Umbilical cord (tissue), 2 donors: ENCODE measurements around the gene TRAF2. TPM values are rescaled to one million over a fixed set of nuclear protein-coding genes. Genes with fewer than 3 reads are reported as not detected.

Experiments used
- DNase-seq: peaks from one replicate; pipeline ENCODE4 v3.0.0-alpha.2; 2015; ENCODE audit warnings: low spot score
- total RNA-seq: library from RNA; depleted of rRNA; stranded (reverse); fragments of >200 nt; gene quantifications from one replicate; pipeline ENCODE4 v1.2.3, GENCODE V29; 2014; ENCODE audit warnings: low replicate concordance; ENCODE audit not compliant: insufficient read depth

TRAF2 gene
- total RNA-seq, 1 donor from 2014 or later = 5.1 TPM

DNA sequence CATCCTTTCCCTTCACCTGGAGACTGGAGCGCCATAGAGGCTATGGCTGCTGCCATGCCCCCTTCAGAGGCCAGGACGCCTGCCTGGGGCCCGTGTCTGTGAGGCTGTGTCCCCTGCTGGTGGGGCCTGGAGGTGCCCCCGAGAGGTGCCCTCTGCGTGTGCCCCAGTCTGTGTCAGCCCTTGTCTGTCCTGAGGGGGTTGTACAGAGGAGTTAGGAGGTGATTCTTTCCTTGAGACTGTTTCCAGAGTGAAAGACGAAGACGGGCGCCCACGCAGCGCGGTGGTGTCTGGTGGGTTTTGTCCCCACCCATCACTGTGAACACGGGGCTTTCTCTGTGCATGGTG is 24.6 kb downstream of the TRAF2 start:
- DNase-seq = no peak

DNA sequence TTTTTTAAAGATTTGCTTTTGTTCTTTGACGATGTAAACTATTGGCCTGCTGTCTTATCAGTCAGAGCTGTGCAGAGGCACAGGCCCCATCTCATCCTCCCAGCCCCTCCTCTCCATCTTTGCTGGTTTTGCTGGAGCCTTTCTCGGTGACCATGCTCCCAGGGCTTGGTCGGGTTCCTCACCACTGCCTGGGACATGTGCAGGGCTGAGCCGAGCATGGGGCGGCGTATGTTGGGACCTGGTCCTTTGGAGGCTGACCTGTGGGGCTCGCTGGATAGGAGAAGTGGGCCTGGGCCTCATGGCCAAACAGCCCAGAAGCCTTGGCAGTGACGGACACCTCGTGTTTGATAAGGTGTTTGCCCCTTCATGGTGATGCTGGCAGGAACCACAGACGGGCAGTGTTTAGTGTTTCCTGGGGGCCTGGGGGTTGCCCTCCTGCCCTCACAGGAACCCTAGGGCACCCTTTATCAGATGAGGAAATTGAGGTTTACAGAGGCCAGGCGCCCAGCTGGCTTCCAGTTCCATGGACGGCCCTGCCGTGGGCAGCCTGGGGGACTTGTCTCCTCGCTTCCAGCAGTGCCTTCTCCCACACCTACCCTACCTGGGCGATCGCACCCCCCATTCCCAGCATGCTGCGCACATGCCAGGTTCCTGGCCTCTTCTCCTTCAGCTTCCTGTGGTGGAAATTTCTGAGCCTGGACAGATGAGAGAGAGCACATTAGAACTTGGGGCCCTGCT is 27.6 kb downstream of the TRAF2 start:
- no peak for DNase-seq

DNA sequence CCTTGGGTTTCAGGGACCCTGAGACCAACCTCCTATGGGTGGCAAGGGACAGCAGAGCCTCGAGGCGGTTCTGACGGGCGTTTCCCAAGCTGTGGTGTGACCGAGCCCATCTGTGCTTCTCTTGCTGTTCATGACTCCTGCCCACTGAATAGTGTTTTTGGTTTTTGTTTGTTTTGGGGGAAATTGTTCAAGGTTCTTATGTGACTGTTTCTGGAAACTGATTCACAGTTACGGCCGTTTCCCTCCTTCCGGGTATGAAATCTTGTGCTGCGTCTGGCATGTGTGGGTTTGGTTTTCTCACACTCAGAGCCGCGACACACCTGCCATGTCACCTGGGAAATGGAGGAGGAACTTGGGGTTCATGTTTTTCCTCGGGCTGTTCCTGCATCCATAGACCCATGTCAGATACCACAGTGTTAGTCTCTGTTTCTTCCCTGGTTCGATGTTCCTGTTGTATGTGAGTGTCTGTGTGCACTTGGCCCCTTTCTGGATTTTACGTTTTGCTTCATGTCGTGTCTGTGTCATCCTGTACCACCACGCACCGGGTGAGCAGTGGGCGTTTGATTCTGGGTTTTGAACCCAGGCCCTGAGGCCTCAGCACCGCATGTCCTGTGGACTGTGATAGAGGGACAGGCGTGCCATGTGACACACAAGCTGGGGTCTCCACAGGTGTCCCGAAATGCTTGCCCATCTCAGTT is 29.5 kb downstream of the TRAF2 start:
- DNase-seq = no peak

DNA sequence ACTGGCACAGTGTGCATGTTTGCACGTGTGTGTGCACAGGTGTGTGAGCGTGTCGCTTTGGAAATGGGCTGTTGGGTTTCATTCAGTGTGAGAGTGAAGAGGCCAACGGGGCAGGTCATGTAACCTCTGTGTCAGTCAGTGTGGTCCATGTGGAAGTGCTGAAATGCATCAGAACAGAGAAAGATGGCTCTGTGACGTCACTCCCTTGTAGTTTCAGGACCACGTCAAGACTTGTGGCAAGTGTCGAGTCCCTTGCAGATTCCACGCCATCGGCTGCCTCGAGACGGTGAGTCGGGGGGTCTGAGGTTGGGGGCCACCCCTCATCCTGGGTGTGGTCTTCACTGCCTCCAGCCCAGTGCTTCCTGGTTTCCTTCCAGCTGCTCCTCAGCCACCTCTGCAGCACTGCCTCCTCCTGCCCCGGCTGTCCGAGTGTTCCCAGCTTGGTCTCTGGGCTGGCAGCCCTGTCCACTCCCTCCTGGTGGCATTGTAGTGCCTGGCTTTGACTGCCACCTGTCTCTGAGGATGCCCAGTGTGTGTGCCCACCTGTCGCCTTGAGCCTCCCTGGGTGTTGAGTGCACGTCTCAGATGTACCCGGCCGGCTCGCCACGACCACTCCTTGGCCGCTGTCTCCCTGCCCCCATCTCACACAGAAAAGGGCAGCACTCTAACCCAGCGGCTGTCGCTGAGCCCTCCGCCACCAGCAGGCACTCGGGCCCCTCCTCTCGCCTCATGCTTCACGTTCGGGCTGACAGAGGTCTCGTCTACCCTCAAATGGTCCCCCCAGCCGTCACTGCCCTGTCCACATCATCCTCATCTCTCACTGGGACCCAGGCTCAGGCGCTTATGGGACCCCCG is 30.2 kb downstream of the TRAF2 start:
- no peak for DNase-seq

DNA sequence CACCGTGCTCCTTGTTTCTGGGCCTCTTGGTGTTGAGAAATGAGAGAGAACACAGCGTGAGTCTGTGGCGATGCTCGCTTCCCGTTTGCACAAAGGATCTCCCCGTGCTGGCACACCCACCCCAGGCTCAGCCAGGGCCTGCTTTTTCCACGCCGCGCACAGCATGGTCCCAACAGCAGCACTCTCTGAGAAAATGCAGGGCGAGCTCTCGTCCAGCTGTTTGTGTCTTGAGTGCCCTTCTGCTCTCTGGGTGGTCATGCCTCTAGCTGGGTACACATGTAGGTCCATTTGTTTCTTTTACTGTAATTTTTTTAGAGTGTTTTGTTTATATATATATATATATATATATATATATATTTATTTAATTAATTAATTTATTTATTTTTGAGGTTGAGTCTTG is 31.6 kb downstream of the TRAF2 start:
- no peak for DNase-seq

DNA sequence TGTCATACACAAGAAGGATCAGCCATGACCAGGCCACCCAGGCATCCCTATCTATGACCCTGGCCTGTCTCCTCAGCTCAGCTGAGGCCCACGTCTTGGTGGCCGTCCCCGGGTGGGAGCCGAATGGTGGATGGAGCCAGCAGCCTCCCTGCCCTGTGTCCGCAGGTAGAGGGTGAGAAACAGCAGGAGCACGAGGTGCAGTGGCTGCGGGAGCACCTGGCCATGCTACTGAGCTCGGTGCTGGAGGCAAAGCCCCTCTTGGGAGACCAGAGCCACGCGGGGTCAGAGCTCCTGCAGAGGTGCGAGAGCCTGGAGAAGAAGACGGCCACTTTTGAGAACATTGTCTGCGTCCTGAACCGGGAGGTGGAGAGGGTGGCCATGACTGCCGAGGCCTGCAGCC is 33.8 kb downstream of the TRAF2 start:
- DNase-seq = no peak

DNA sequence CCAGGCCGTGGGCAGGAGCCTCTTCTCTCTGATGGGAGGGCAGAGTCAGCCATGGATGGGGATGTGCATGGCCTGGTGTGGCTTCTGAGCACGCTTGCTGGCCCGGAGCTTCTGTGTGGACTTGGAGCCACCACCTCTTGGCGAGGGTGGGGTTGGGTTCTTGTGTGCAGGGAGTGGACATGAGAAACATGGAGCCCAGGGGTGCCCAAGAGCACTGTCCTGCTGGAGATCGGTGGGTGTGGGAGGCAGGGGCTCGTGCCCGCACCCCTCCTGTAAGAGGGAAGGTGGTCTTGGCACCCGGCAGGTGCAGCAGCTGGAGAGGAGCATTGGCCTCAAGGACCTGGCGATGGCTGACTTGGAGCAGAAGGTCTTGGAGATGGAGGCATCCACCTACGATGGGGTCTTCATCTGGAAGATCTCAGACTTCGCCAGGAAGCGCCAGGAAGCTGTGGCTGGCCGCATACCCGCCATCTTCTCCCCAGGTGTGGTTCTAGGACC is 34.5 kb downstream of the TRAF2 start:
- no peak for DNase-seq

DNA sequence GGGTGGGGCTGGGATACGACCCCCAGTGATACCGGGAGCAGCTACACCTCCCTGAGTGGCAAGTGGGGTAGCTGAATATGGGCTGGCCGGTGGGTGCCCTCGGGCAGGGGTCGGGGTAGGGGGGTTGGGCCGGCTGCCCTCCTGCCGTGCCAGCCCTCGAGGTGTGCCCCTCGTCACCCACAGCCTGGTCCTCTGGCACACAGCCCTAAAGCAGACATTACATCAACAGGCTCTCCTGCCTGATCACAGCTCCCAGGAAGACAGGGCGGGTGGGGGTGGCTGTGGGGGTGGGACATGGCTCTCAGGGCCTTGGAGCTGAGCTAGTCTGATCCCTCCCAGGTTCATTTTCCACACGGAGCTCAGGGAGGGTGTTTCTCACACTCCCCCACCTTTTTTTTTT is 35.0 kb downstream of the TRAF2 start:
- DNase-seq = no peak

DNA sequence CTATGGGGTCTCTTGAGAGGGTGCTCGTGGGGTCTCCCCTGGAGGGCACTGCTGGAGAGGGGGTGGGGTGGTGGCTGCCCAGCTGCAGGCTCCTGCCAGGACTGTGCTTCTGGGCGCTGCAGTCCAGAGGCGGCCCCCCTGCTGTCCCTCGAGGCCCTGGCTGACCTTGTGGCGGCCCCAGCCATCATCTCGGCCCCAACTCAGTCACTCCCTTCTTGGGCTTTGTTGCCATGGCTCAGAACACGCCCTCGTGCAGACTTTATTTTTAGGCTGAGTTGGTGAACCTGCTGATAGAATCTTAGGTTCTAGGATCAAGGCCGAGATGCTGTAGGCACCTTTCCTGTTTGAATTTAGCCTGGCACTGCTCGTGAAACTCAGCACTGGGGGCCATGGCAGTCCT is 35.4 kb downstream of the TRAF2 start:
- no peak for DNase-seq

DNA sequence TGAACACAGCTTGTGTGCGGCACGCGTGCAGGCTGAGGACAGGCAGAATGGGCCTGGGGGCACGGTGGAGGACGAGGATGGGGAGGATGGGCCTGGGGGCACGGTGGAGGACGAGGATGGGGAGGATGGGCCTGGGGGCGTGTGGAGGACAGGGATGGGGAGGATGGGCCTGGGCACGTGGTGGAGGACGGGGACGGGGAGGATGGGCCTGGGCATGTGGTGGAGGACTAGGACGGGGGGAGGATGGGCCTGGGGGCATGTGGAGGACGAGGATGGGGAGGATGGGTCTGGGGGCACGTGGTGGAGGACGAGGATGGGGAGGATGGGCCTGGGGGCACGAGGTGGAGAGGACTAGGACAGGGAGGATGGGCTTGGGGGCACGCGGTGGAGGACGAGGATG is 36.2 kb downstream of the TRAF2 start:
- no peak for DNase-seq

DNA sequence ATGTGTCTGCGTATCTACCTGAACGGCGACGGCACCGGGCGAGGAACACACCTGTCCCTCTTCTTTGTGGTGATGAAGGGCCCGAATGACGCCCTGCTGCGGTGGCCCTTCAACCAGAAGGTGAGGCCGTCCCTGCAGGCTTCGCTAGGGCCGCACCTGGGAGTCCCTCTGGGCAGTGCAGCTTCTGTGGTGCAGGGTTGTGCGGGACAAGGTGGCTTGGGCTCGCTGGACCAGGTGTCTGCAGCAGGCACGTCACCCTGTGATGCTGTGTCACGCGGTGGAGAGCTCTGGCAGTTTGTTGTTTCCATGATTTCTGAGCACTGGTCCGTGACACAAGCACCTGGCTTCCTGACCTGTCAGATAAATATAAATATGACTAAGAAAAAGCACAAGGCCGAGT is 37.6 kb downstream of the TRAF2 start:
- no peak for DNase-seq

DNA sequence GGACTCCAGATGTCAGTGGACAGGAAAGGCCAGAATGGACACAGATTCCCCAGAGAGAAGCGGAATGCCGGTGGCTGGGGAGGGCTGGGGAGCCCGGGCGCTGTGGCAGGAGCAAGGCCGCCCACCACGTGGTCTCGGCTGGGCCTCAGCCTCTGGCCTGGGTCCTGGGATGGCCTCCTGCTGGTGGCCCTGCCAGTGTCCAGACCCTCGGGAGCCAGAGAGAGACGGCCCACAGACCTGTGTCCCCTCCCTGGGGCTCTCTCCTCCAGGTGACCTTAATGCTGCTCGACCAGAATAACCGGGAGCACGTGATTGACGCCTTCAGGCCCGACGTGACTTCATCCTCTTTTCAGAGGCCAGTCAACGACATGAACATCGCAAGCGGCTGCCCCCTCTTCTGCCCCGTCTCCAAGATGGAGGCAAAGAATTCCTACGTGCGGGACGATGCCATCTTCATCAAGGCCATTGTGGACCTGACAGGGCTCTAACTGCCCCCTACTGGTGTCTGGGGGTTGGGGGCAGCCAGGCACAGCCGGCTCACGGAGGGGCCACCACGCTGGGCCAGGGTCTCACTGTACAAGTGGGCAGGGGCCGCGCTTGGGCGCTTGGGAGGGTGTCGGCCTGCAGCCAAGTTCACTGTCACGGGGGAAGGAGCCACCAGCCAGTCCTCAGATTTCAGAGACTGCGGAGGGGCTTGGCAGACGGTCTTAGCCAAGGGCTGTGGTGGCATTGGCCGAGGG is 39.3 kb downstream of the TRAF2 start:
- no peak for DNase-seq

DNA sequence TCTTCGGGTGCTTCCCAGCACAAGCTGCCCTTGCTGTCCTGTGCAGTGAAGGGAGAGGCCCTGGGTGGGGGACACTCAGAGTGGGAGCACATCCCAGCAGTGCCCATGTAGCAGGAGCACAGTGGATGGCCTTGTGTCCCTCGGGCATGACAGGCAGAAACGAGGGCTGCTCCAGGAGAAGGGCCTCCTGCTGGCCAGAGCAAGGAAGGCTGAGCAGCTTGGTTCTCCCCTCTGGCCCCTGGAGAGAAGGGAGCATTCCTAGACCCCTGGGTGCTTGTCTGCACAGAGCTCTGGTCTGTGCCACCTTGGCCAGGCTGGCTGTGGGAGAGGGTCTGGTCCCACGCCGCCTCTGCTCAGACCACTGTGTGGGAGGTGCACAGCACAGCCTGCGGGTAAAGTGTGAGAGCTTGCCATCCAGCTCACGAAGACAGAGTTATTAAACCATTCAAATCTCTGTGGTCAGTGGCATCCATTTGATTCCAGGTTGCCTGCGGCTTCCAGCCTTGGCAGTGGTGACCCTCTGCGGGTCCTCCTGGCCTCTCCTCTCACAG is 39.9 kb downstream of the TRAF2 start:
- no peak for DNase-seq

DNA sequence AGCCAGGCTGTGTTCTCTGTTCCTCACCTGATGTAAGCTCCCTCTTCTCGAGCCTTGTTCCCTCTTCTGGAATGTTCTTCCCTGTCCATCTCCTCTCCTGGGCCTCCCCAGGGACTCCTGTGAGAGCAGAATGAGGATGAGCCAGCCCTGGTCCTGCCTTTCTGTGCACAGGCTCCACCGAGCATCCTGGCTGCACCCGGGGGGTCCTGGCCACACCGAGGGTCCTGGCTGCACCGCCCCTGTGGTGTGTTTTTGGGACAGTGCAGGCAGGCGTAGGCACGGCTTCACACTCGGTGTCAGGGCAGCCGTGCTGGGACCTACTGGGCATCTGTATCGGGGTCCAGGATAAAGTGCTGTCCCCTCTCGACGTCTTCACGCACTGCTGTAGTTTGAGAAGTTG is 40.4 kb downstream of the TRAF2 start:
- DNase-seq = no peak

DNA sequence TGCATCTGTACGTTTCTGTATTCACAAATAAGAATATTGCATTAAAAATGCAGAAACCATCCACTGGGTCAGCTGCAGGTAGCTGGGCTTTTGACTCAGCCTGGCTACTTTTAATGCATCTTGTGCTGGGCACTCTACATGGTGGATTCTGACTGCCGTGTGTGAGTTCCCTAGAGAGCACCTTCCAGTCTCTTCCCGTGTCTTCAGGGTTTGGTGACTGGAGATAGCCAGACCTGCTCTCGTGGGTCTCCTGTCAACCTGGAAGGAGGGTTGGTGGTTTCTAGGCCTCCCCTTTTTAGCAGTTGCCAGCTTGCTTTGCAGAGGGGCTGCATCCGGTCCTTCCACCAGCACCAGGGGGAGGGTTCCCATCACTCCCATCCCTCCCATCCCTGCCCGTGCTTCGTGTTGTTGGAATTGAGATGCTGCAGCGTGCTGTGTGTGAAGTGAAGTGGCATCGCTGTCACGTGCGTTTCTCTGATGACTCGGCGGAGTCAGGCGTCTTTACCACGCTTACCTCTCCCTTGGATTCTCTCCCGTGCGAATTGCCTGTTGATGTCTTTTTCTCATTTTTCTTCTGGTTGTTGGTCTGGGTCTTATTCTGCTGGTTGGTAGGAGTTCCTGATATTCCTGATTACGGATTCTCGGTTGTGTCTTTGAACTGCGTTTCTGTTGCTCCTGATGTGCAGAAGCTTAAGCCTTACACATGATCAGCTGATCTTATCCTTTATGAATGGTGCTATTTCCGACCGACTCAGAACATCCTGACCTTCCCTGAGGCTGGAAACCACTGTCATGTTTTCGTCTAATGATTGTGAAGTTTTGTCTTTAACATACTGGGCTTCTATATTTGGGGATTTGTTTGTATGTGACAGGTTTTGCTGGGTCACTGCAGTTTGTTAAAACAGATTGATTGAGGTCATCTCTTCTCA is 41.3 kb downstream of the TRAF2 start:
- no peak for DNase-seq

DNA sequence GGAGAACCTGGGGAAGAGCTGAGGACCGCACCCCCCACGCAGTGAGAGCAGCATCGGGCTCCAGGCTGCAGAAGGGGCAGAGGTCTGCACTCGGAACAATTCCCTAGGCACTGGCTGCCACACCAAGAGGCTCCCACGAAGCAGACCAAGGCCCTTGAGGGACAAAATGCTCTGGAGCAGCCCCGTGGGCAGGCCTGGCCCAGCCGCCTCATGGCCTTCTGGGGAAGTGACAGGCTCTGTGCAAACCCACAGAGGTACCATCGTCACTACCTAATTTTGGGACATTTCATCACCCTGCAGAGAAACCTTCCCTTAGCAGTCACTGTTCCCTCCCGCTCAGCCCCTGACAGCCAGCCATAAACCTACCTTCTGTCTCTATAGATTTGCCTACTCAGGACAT is 42.3 kb downstream of the TRAF2 start:
- DNase-seq = no peak

DNA sequence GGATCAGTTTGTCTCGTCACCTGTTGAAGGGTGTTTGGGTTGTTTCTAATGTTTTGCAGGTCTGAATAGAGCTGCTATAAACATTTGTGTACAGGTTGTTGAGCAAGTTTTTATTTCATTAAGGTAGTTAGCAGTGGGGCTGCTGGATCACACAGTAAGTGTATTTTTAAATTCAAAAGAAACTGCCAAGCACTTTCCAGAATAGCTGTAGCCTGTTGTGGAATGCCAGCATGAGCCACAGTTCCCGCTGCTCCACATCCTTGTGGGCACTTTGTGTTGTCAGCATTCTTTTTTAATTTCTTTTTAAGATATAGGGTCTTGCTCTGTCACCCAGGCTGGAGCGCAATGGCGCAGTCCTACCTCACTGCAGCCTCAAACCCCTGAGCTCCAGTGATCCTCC is 43.7 kb downstream of the TRAF2 start:
- no peak for DNase-seq

DNA sequence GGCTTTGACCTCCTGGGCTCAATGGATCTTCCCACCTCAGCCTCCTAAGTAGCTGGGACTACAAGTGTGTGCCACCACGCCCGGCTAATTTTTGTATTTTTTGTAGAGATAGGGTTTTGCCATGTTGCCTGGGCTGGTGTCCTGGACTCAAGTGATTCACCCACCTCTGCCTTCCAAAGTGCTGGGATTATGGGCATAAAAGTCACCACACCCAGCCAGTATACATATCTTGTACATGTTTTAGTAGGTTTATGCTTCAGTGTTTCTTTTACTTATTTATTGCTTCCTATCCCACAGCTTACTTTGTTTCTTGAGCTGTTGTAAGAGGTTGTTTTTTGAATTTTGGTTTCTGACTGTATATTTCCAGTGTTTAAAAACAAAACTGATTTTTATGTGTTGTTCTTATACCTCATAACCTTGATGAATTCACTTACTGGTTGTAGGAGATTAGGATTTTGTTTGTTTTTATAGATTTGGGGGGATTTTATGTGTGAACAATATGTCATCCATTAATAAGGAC is 45.4 kb downstream of the TRAF2 start:
- no peak for DNase-seq

DNA sequence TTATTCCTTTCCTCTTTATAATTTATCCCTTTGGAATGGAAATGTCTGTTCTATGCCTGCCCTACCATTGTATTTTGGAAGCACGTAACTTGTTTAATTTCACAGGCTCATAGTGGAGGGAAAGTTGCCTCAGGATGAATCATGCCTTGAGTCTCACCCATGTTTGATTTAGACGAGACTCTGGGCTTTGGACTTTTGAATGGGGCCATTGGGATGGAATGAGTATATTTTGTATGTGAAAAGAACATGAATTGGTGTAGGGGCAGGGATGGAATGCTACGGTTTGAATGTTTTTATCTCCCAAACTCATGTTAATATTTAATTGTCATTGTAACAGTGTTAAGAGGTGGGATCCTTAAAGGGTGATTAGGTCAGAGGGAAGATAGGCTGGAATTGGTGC is 48.0 kb downstream of the TRAF2 start:
- DNase-seq = no peak

DNA sequence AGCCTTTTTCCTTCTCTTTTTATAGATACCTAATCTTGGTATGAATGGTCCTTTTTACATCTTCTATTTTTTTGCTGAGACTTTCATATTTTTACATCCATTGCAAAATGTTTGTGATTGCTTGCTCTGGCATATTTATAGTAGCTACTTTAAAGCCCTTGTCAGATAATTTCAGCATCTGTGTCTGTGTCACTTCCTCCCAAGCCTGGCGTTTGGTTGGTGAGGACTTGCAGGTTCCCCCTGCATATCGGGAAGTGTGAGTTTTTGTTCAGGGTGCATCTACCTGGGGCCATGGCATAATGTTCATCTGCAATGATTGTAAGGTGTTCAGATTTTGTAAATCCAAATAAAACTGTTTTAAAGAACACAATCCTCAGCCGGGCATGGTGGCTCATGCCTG is 49.3 kb downstream of the TRAF2 start:
- DNase-seq = no peak
